HEK293T (cell line): ENCODE measurements around the gene TRPM5.
A peak's percentile ranks its signal among the peaks of the same experiment; 100 is the strongest.

Source experiments
- CTCF ChIA-PET: fragments of 350-600 bp; formaldehyde crosslinking; extraction: SDS; loops from one replicate; lab custom pipeline; 2021; ENCODE audit warnings: antibody characterized with exemption, inconsistent platforms; lab: Yijun Ruan, JAX
- POLR2A ChIA-PET: fragments of 350-600 bp; formaldehyde crosslinking; extraction: SDS; loops from one replicate; lab custom pipeline; 2020; ENCODE audit warnings: antibody characterized with exemption, inconsistent platforms; lab: Yijun Ruan, JAX
- DNase-seq: peaks from one replicate; pipeline ENCODE4 v3.0.0; 2012; ENCODE audit warnings: mixed read lengths; ENCODE audit errors: extremely low spot score
- ARNT ChIP-seq: fragments of 450-650 bp; IDR thresholded peaks from 2 replicates; pipeline ENCODE4 v1.6.1; 2017; ENCODE audit warnings: mild to moderate bottlenecking
- BHLHE40 ChIP-seq: fragments of 450-650 bp; IDR thresholded peaks from 2 replicates; pipeline ENCODE4 v1.6.1; 2016; ENCODE audit warnings: mild to moderate bottlenecking, moderate library complexity, borderline replicate concordance
- CTBP1 ChIP-seq: fragments of 450-650 bp; IDR thresholded peaks from 2 replicates; pipeline ENCODE4 v1.6.1; 2016; ENCODE audit warnings: borderline replicate concordance
- ELF4 ChIP-seq: fragments of 450-650 bp; IDR thresholded peaks from 2 replicates; pipeline ENCODE4 v1.6.1; 2017; ENCODE audit warnings: antibody characterized with exemption
- FOXA1 ChIP-seq: fragments of 450-650 bp; IDR thresholded peaks from 2 replicates; pipeline ENCODE4 v1.6.1; 2016; ENCODE audit warnings: mild to moderate bottlenecking
- FOXK2 ChIP-seq: fragments of 450-650 bp; IDR thresholded peaks from 2 replicates; pipeline ENCODE4 v1.6.1; 2016; ENCODE audit warnings: mild to moderate bottlenecking
- FOXM1 ChIP-seq: fragments of 450-650 bp; IDR thresholded peaks from 2 replicates; pipeline ENCODE4 v1.6.1; 2017; ENCODE audit warnings: mild to moderate bottlenecking, borderline replicate concordance
- HDGF ChIP-seq: fragments of 450-650 bp; IDR thresholded peaks from 2 replicates; pipeline ENCODE4 v1.6.1; 2017; ENCODE audit warnings: antibody characterized with exemption, borderline replicate concordance
- L3MBTL2 ChIP-seq: fragments of 450-650 bp; conservative IDR thresholded peaks from 2 replicates; pipeline ENCODE4 v1.6.1; 2016; ENCODE audit warnings: mild to moderate bottlenecking
- LEF1 ChIP-seq: fragments of 450-650 bp; IDR thresholded peaks from 2 replicates; pipeline ENCODE4 v1.6.1; 2017; ENCODE audit warnings: mild to moderate bottlenecking, borderline replicate concordance
- NFRKB ChIP-seq: fragments of 450-650 bp; IDR thresholded peaks from 2 replicates; pipeline ENCODE4 v1.6.1; 2016; ENCODE audit warnings: mild to moderate bottlenecking, moderate library complexity
- SP1 ChIP-seq: fragments of 450-650 bp; IDR thresholded peaks from 2 replicates; pipeline ENCODE4 v1.6.1; 2017
- SUZ12 ChIP-seq: fragments of 450-650 bp; IDR thresholded peaks from 2 replicates; pipeline ENCODE4 v1.6.1; 2016; ENCODE audit warnings: mild to moderate bottlenecking
- TARDBP ChIP-seq: fragments of 450-650 bp; IDR thresholded peaks from 2 replicates; pipeline ENCODE4 v1.6.1; 2016
- ZNF384 ChIP-seq: fragments of 450-650 bp; IDR thresholded peaks from 2 replicates; pipeline ENCODE4 v1.6.1; 2016
- TF ChIP-seq, protein P1 (sequence below): fragments of 450-650 bp; IDR thresholded peaks from 2 replicates; pipeline ENCODE4 v1.6.1; 2016

TRPM5 gene

DNA sequence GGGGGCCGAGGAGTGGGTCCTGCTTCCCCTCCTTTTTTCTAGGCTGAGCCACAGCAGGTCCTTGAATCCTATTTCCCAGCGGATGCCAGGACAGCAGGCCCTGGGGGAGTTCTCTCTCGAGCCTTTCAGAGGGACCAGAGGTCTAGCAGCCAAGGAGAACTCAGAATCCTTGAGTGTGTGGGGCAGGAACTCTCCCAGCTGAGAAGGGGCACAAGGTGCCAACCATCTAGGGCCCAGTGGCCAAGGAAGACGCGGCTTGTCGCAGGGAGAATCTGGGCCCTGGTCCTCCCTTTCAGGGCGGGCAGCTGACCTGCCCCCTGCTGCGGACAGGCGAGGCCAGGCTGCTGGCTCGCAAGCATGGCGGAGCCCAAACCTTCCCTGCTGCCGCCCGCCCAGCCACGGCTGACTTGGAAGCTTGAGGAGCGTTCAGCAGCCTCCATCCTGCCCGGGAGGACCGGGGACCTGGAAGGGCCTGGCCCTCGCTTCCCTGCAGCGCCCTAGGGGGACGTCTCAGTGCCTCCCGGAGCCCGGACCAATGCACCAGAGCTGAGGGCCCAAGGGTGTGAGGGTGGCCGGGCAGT lies 44.7 kb downstream of the TRPM5 start:
- CTCF ChIA-PET = interaction anchor here (1.2 to 2.9 kb wide), 4 partner anchors 10 to 205 kb away, joined by 3 to 27 read pairs (median 4); no protein-coding TSS in a partner anchor
- POLR2A ChIA-PET = interaction anchor here (1.2 to 4.5 kb wide), 8 partner anchors 9 to 492 kb away, joined by 3 to 30 read pairs (median 5); partner anchors contain the start of gene CD81
- DNase-seq = peak; percentile 30
- TF ChIP-seq HDGF (no peak), ELF4 (no peak), TARDBP (no peak), FOXK2 (no peak), ARNT (no peak), NFRKB (no peak), L3MBTL2 (no peak), FOXM1 (no peak), SUZ12 (no peak), BHLHE40 (no peak), FOXA1 (no peak), LEF1 (no peak), ZNF384 (no peak), SP1 (no peak), CTBP1 (no peak)
- TF ChIP-seq, protein P1, sequence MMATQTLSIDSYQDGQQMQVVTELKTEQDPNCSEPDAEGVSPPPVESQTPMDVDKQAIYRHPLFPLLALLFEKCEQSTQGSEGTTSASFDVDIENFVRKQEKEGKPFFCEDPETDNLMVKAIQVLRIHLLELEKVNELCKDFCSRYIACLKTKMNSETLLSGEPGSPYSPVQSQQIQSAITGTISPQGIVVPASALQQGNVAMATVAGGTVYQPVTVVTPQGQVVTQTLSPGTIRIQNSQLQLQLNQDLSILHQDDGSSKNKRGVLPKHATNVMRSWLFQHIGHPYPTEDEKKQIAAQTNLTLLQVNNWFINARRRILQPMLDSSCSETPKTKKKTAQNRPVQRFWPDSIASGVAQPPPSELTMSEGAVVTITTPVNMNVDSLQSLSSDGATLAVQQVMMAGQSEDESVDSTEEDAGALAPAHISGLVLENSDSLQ = no peak

DNA sequence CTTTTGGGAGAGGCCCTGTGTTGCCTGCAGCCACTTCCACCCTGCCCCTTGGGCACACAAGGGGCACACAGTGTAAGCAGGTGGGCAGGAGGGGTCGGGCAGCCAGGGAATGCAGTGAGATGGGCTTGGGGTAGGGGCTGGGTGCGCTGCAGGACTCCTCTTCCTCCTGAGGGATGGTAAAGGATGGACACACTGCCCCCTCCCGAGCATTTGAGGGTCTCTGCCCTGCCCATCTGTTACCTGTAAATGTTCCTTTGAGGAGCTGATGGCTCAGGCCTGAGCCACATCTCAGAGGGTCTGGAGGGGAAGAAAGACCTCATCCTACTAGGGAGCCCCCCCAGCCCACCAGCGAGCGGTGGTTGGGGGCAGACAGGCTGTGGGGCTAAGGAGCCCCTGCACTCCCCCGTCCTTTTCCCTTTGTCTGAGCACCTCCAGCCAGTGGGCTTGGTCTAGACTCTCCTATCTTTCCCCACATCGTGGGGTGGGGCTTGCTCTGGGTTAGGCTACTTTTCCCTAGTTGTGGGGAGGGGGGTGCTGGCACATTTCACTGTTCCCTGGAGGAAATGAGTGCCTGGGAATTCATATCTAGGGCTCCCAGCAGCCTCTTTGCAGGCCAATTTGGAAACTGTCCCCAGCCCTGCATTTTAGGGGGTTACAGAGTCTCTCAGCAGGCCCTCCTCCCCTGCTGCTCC lies 45.5 kb downstream of the TRPM5 start:
- no peak for DNase-seq
- ChIA-PET POLR2A (interaction anchor here (1.2 to 3.4 kb wide), 4 partner anchors 8 to 94 kb away, joined by 4 to 18 read pairs (median 5); partner anchors contain the start of gene CD81), CTCF (interaction anchor here (1.4 to 2.9 kb wide), 2 partner anchors 21 to 94 kb away, joined by 9 to 27 read pairs; no protein-coding TSS in a partner anchor)
- TF ChIP-seq NFRKB = no peak
- TF ChIP-seq ZNF384 = no peak
- no peak for TF ChIP-seq SP1
- no peak for TF ChIP-seq FOXK2
- no peak for TF ChIP-seq L3MBTL2
- no peak for TF ChIP-seq BHLHE40
- no peak for TF ChIP-seq TARDBP
- TF ChIP-seq CTBP1 = no peak
- no peak for TF ChIP-seq ELF4
- TF ChIP-seq, protein P1 = no peak
- no peak for TF ChIP-seq SUZ12
- TF ChIP-seq FOXA1 = no peak
- no peak for TF ChIP-seq FOXM1
- no peak for TF ChIP-seq HDGF
- no peak for TF ChIP-seq LEF1
- TF ChIP-seq ARNT = no peak

DNA sequence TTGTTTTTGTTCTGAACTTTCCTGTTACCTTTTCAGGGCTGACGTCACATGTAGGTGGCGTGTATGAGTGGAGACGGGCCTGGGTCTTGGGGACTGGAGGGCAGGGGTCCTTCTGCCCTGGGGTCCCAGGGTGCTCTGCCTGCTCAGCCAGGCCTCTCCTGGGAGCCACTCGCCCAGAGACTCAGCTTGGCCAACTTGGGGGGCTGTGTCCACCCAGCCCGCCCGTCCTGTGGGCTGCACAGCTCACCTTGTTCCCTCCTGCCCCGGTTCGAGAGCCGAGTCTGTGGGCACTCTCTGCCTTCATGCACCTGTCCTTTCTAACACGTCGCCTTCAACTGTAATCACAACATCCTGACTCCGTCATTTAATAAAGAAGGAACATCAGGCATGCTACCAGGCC lies 47.3 kb downstream of the TRPM5 start:
- ChIA-PET POLR2A (interaction anchor here (1.1 kb wide), 1 partner anchor 23 kb away, joined by 3 read pairs; no protein-coding TSS in a partner anchor), CTCF (no interaction called here)
- TF ChIP-seq L3MBTL2 (no peak), ARNT (no peak), TARDBP (no peak), FOXA1 (no peak), NFRKB (no peak), BHLHE40 (no peak), HDGF (no peak), ELF4 (no peak), FOXM1 (no peak), FOXK2 (no peak), SP1 (no peak), LEF1 (no peak), SUZ12 (no peak), ZNF384 (no peak), CTBP1 (no peak)
- TF ChIP-seq, protein P1 = no peak

DNA sequence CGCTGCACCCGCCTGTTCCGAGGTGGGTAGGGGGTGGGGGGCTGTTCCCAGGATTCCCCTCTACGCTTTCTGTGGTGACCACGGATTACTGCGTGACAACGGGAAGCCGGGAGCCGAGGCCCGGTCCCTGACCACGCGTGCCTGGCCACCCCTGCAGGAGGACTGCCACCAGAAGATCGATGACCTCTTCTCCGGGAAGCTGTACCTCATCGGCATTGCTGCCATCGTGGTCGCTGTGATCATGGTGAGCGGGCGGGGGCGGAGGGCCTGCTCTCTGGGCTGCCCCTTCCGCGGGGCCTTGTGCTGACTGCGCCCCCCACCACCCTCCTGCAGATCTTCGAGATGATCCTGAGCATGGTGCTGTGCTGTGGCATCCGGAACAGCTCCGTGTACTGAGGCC lies 47.8 kb downstream of the TRPM5 start:
- POLR2A ChIA-PET = interaction anchor here (1.1 kb wide), 1 partner anchor 23 kb away, joined by 3 read pairs; no protein-coding TSS in a partner anchor
- DNase-seq = no peak
- TF ChIP-seq ARNT = no peak
- no peak for TF ChIP-seq LEF1
- TF ChIP-seq FOXM1 = no peak
- TF ChIP-seq SP1 = no peak
- TF ChIP-seq, protein P1 = no peak
- TF ChIP-seq NFRKB = no peak
- no peak for TF ChIP-seq TARDBP
- no peak for TF ChIP-seq HDGF
- no peak for TF ChIP-seq L3MBTL2
- TF ChIP-seq FOXA1 = no peak
- no peak for TF ChIP-seq SUZ12
- TF ChIP-seq BHLHE40 = no peak
- no peak for TF ChIP-seq FOXK2
- CTCF ChIA-PET = no interaction called here

More for the DNA sequence above, 47.3 kb downstream of the TRPM5 start:
- no peak for DNase-seq
